Caco-2 (cell line): ENCODE results near the gene EPS8L1. TPM values are rescaled to one million over a fixed set of nuclear protein-coding genes. Genes with fewer than 3 reads are reported as not detected.

Experiments
- BruUV-seq: library from RNA; stranded (reverse); fragments of 400-500 nt; replicated peaks from 2 replicates; lab custom pipeline; 2021; lab: Mats Ljungman, UMichigan
- CTCF ChIA-PET: fragments of 300-600 bp; sonication (Branson Sonifier 250); formaldehyde crosslinking; loops from one replicate; lab custom pipeline; 2022; ENCODE audit warnings: antibody characterized with exemption; lab: Charles Lee
- POLR2A ChIA-PET: fragments of 300-600 bp; sonication (Branson Sonifier 250); formaldehyde crosslinking; loops from one replicate; lab custom pipeline; 2022; ENCODE audit warnings: antibody characterized with exemption; lab: Charles Lee
- DNase-seq, 2 experiments: peaks; one replicate each; pipeline versions ENCODE4 v3.0.0 to v3.0.0-alpha.2; 2020 to 2022
- H3K27me3 ChIP-seq: replicated peaks from 2 replicates; pipeline ENCODE4 v1.6.0; 2011; ENCODE audit warnings: low read length; ENCODE audit not compliant: control insufficient read depth, insufficient read depth
- H3K36me3 ChIP-seq: 2 replicates; pipeline ENCODE4 v1.5.1; 2011; ENCODE audit warnings: low read length; ENCODE audit not compliant: control insufficient read depth, insufficient read depth
- H3K4me1 ChIP-seq: fragments of 250-450 bp; sonication (Bioruptor Pico); 2 replicates; pipeline ENCODE4 v1.5.1; 2020; ENCODE audit warnings: mild to moderate bottlenecking
- H3K4me3 ChIP-seq: 2 replicates; pipeline ENCODE4 v1.5.1; 2011; ENCODE audit warnings: low read depth, mild to moderate bottlenecking, control low read depth, low read length
- H3K9me3 ChIP-seq: fragments of 250-450 bp; sonication (Bioruptor Pico); 2 replicates; pipeline ENCODE4 v1.5.1; 2020; ENCODE audit warnings: mild to moderate bottlenecking, moderate library complexity
- H3K27ac Mint-ChIP-seq: one replicate; pipeline ENCODE4 v1.8.0; 2022; ENCODE audit warnings: mixed read lengths; ENCODE audit not compliant: unreplicated experiment
- H3K27me3 Mint-ChIP-seq: one replicate; pipeline ENCODE4 v1.8.0; 2022; ENCODE audit warnings: mixed read lengths; ENCODE audit not compliant: insufficient read depth, unreplicated experiment
- H3K36me3 Mint-ChIP-seq: one replicate; pipeline ENCODE4 v1.8.0; 2022; ENCODE audit warnings: mild to moderate bottlenecking, mixed read lengths; ENCODE audit not compliant: insufficient read depth, unreplicated experiment
- H3K4me1 Mint-ChIP-seq: one replicate; pipeline ENCODE4 v1.8.0; 2022; ENCODE audit warnings: low read depth, mixed read lengths; ENCODE audit not compliant: unreplicated experiment
- H3K4me3 Mint-ChIP-seq: one replicate; pipeline ENCODE4 v1.8.0; 2022; ENCODE audit warnings: mild to moderate bottlenecking, moderate library complexity, mixed read lengths; ENCODE audit not compliant: unreplicated experiment
- H3K9me3 Mint-ChIP-seq: one replicate; pipeline ENCODE4 v1.8.0; 2022; ENCODE audit warnings: mixed read lengths; ENCODE audit not compliant: unreplicated experiment
- CTCF ChIP-seq, 2 experiments: fragments of 200-600 bp in 1 of 2; IDR thresholded peaks; 1 replicate in 1 of 2; 2 replicates in 1 of 2; pipeline versions ENCODE4 v1.5.1 to v1.8.0; 2011 to 2022; ENCODE audit warnings: antibody characterized with exemption in 1 of 2, control low read depth in 1 of 2, inconsistent platforms in 1 of 2, low read depth in 1 of 2, low read length in 1 of 2, mild to moderate bottlenecking in 1 of 2, moderate library complexity in 1 of 2; ENCODE audit not compliant: insufficient read depth in 1 of 2, severe bottlenecking in 1 of 2, unreplicated experiment in 1 of 2
- intact Hi-C: fragments of 100-400 bp; cut with micrococcal nuclease; formaldehyde crosslinking; loops from one replicate; pipeline ENCODE4 v1.10.0; 2022; ENCODE audit not compliant: unreplicated experiment
- total RNA-seq: library from RNA; stranded (reverse); gene quantifications from 2 replicates; pipeline ENCODE4 v1.2.3, GENCODE V29; 2022

The EPS8L1 gene
- total RNA-seq, 1 experiment from 2014 or later = 135 TPM

- POLR2A ChIA-PET = no interaction called here
- Histone ChIP-seq H3K9me3 (no peaks in the 10 kb centered on the region), H3K27me3 (no peaks in the 10 kb centered on the region), H3K4me1 (peaks cover 19% of the 10 kb centered on the region), H3K4me3 (no peak overlapping the region), H3K36me3 (no peaks in the 10 kb centered on the region)
- H3K4me1 Mint-ChIP-seq = peaks cover 19% of the 10 kb centered on the region
- no TSS peak for BruUV-seq
- H3K36me3 Mint-ChIP-seq = peaks cover 24% of the 10 kb centered on the region
- CTCF ChIA-PET = no interaction called here
- H3K27me3 Mint-ChIP-seq = no peaks in the 10 kb centered on the region
- peak overlapping the region; percentile 88 for H3K4me3 Mint-ChIP-seq
- H3K9me3 Mint-ChIP-seq = no peaks in the 10 kb centered on the region
- intact Hi-C loops = no loop called here
- H3K27ac Mint-ChIP-seq = no peak overlapping the region
- no peak for TF ChIP-seq CTCF (IDR thresholded peaks at IDR 0.05; ENCODE audit: insufficient read depth in 1 of 2, low read depth in 1 of 2, low read length in 1 of 2, severe bottlenecking in 1 of 2, unreplicated experiment in 1 of 2)
- DNase-seq = no peak
Measured at GRCh38 chr19:55067869-55068268, 7.8 kb upstream of the EPS8L1 start.

- Histone ChIP-seq H3K4me1 (peaks cover 19% of the 10 kb centered on the region), H3K4me3 (peak overlapping the region; percentile 38), H3K27me3 (no peaks in the 10 kb centered on the region), H3K9me3 (no peaks in the 10 kb centered on the region), H3K36me3 (no peaks in the 10 kb centered on the region)
- ChIA-PET POLR2A (interaction anchor here (0.6 to 1.0 kb wide), 3 partner anchors 95 to 407 kb away, joined by 3 to 6 read pairs (median 5); no protein-coding TSS in a partner anchor), CTCF (no interaction called here)
- Mint-ChIP-seq H3K36me3 (peaks cover 11% of the 10 kb centered on the region), H3K4me3 (peak overlapping the region; percentile 88), H3K27me3 (no peaks in the 10 kb centered on the region), H3K4me1 (peaks cover 19% of the 10 kb centered on the region), H3K27ac (peak overlapping the region; percentile 94), H3K9me3 (no peaks in the 10 kb centered on the region)
- DNase-seq = peak; percentile 92 to 95
- BruUV-seq = no TSS peak
- TF ChIP-seq CTCF (IDR thresholded peaks at IDR 0.05; ENCODE audit: insufficient read depth in 1 of 2, low read depth in 1 of 2, low read length in 1 of 2, severe bottlenecking in 1 of 2, unreplicated experiment in 1 of 2) = no peak
- intact Hi-C loops = no loop called here
Measured at GRCh38 chr19:55068950-55069864, 6.5 kb upstream of the EPS8L1 start.

GRCh38 chr19:55069865-55070197 lies 5.8 kb upstream of the EPS8L1 start:
- POLR2A ChIA-PET = interaction anchor here (0.6 kb wide), 1 partner anchor 96 kb away, joined by 6 read pairs; no protein-coding TSS in a partner anchor
- H3K4me3 ChIP-seq = peak overlapping the region; percentile 38
- TF ChIP-seq CTCF (IDR thresholded peaks at IDR 0.05; ENCODE audit: insufficient read depth in 1 of 2, low read depth in 1 of 2, low read length in 1 of 2, severe bottlenecking in 1 of 2, unreplicated experiment in 1 of 2) = no peak

More at GRCh38 chr19:55069865-55070197, 5.8 kb upstream of the EPS8L1 start:
- DNase-seq = no peak
- Mint-ChIP-seq H3K4me3 (peak overlapping the region; percentile 88), H3K27ac (peak overlapping the region; percentile 94), H3K27me3 (no peaks in the 10 kb centered on the region), H3K36me3 (peaks cover 11% of the 10 kb centered on the region), H3K9me3 (no peaks in the 10 kb centered on the region), H3K4me1 (peaks cover 19% of the 10 kb centered on the region)
- Histone ChIP-seq H3K4me1 (peaks cover 20% of the 10 kb centered on the region), H3K36me3 (no peaks in the 10 kb centered on the region), H3K27me3 (no peaks in the 10 kb centered on the region), H3K9me3 (no peaks in the 10 kb centered on the region)
- intact Hi-C loops = no loop called here
- CTCF ChIA-PET = no interaction called here
- BruUV-seq = TSS peak; percentile 76
